ENCODE data around the gene RFX7.

DNA sequence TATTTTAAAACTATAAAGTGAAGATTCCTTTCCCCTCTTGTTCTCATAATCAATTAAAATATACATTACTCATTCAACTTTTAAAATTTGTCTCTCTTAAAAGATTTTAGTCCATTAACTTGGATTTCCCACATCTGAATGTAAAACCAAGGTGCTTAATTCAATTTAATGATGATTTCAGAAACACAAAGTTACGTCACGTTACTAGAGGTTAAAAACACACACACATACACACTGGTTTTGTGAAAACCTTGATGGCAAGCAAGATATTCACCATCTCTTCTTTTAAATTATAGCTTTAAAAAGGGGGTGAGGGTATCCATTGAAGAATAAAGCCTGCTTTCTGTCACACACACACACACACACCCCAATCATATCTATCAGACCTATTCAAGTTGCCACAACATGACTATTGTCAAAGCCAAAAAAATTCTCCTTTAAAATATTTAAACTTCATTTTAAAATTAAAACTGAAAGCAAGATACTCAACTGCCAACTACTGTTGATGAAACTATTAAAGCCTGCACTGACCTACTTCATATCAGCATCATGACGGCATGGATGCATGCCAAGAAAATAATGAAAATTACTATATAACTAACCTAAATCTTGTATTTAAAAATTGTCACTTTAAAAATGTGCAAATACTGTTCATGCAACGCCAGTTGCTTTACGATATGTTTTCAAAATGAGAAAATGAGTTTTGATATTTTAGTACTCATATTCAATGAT is 2.1 kb downstream of the RFX7 start:
- TF ChIP-seq, protein P1, sequence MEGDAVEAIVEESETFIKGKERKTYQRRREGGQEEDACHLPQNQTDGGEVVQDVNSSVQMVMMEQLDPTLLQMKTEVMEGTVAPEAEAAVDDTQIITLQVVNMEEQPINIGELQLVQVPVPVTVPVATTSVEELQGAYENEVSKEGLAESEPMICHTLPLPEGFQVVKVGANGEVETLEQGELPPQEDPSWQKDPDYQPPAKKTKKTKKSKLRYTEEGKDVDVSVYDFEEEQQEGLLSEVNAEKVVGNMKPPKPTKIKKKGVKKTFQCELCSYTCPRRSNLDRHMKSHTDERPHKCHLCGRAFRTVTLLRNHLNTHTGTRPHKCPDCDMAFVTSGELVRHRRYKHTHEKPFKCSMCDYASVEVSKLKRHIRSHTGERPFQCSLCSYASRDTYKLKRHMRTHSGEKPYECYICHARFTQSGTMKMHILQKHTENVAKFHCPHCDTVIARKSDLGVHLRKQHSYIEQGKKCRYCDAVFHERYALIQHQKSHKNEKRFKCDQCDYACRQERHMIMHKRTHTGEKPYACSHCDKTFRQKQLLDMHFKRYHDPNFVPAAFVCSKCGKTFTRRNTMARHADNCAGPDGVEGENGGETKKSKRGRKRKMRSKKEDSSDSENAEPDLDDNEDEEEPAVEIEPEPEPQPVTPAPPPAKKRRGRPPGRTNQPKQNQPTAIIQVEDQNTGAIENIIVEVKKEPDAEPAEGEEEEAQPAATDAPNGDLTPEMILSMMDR (conservative IDR thresholded peaks at IDR 0.05; ENCODE audit: low read depth, low read length), result no peak
- no peak for TF ChIP-seq EZH2 (IDR thresholded peaks at IDR 0.05; ENCODE audit: borderline replicate concordance, low read depth, low read length, poor library complexity, severe bottlenecking)
